Stimulated activated naive CD8-positive, alpha-beta T cell treated with anti-CD3 and anti-CD28 coated beads, Interleukin-15, Interleukin-2, amounts not matched to agents 100 U/mL and 50 U/mL, for 24 hours (primary cell): ENCODE data around the gene LRRTM2.
"Not testable (repeated sequence)": the region's sequence is repeated elsewhere in the genome, so short reads cannot be mapped to it uniquely, and the experiment has no call there.

Source experiments
- ATAC-seq: fragments of 150-1000 bp; cut with Tn5 transposase; one replicate; pipeline ENCODE4 v1.10.0; 2021
- DNase-seq: peaks from one replicate; pipeline ENCODE4 v3.0.0; 2021

The LRRTM2 gene

GRCh38 chr5:138874771-138875551 is at the start of gene LRRTM2:
LRRTM2 (minus strand) TSS chr5:138875335; CDS start chr5:138874911, 424 bp downstream.
- no peak for ATAC-seq
- no peak for DNase-seq

- DNase-seq: no peak
- ATAC-seq: no peak
These were observed 47.4 kb upstream of the LRRTM2 start for GRCh38 chr5:138922494-138922893.

GRCh38 chr5:138921362-138921761 is 46.2 kb upstream of the LRRTM2 start:
- DNase-seq, ATAC-seq: not testable (repeated sequence)

- DNase-seq (no peak), ATAC-seq (no peak)
These were observed 45.0 kb upstream of the LRRTM2 start for GRCh38 chr5:138920181-138920580.

- DNase-seq (no peak), ATAC-seq (no peak)
These were observed 43.6 kb upstream of the LRRTM2 start for GRCh38 chr5:138918686-138919085.

- DNase-seq (no peak), ATAC-seq (no peak)
These were observed 39.2 kb upstream of the LRRTM2 start for GRCh38 chr5:138914338-138914737.

- ATAC-seq: no peak
- no peak for DNase-seq
These were observed 38.6 kb upstream of the LRRTM2 start for GRCh38 chr5:138913773-138914172.

GRCh38 chr5:138912093-138912492 is 37.0 kb upstream of the LRRTM2 start:
- ATAC-seq (no peak), DNase-seq (no peak)

GRCh38 chr5:138911441-138911840 is 36.3 kb upstream of the LRRTM2 start:
- ATAC-seq (no peak), DNase-seq (no peak)

- DNase-seq: no peak
These were observed 35.5 kb upstream of the LRRTM2 start for GRCh38 chr5:138910546-138911185.

GRCh38 chr5:138909734-138910133 is 34.6 kb upstream of the LRRTM2 start:
- DNase-seq (no peak), ATAC-seq (no peak)

More at GRCh38 chr5:138910546-138911185, 35.5 kb upstream of the LRRTM2 start:
- no peak for ATAC-seq

GRCh38 chr5:138905541-138905940 is 30.4 kb upstream of the LRRTM2 start:
- DNase-seq: no peak
- no peak for ATAC-seq

- ATAC-seq (no peak), DNase-seq (no peak)
These were observed 28.1 kb upstream of the LRRTM2 start for GRCh38 chr5:138903130-138903775.

GRCh38 chr5:138901716-138902115 is 26.6 kb upstream of the LRRTM2 start:
- DNase-seq: no peak
- no peak for ATAC-seq

GRCh38 chr5:138900281-138900965 is 25.3 kb upstream of the LRRTM2 start:
- DNase-seq (peak; percentile 12), ATAC-seq (peak; percentile 76)

GRCh38 chr5:138898742-138899141 is 23.6 kb upstream of the LRRTM2 start:
- ATAC-seq (no peak), DNase-seq (no peak)

- no peak for DNase-seq
- no peak for ATAC-seq
These were observed 23.2 kb upstream of the LRRTM2 start for GRCh38 chr5:138898299-138898698.

GRCh38 chr5:138895918-138896317 is 20.8 kb upstream of the LRRTM2 start:
- DNase-seq (no peak), ATAC-seq (peak; percentile 42)

GRCh38 chr5:138890644-138891043 is 15.5 kb upstream of the LRRTM2 start:
- DNase-seq (no peak), ATAC-seq (no peak)

- no peak for DNase-seq
- ATAC-seq: no peak
These were observed 14.9 kb upstream of the LRRTM2 start for GRCh38 chr5:138889994-138890393.

GRCh38 chr5:138884554-138884953 is 9.4 kb upstream of the LRRTM2 start:
- DNase-seq: no peak
- no peak for ATAC-seq

- DNase-seq (no peak), ATAC-seq (no peak)
These were observed 9.0 kb upstream of the LRRTM2 start for GRCh38 chr5:138884094-138884493.

- no peak for DNase-seq
- no peak for ATAC-seq
These were observed 8.1 kb upstream of the LRRTM2 start for GRCh38 chr5:138883211-138883610.
